Neuronal stem cell (in vitro differentiated cells): ENCODE measurements around the gene SEC31A.

Source experiments
- DNase-seq: peaks from one replicate; pipeline ENCODE4 v3.0.0-alpha.2; 2013; ENCODE audit warnings: low spot score
- H2AFZ ChIP-seq: one replicate; pipeline ENCODE4 v1.6.1; 2013; ENCODE audit warnings: mild to moderate bottlenecking, low read length, inconsistent platforms
- H2AK5ac ChIP-seq: 2 replicates; pipeline ENCODE4 v1.6.1; 2013; ENCODE audit warnings: low read depth, mild to moderate bottlenecking, inconsistent platforms, low read length, moderate library complexity, mixed read lengths
- H2BK120ac ChIP-seq: 2 replicates; pipeline ENCODE4 v1.6.1; 2013; ENCODE audit warnings: low read depth, mild to moderate bottlenecking, inconsistent platforms, low read length, moderate library complexity, mixed read lengths
- H2BK12ac ChIP-seq: one replicate; pipeline ENCODE4 v1.6.1; 2013; ENCODE audit warnings: low read length, inconsistent platforms
- H2BK15ac ChIP-seq: 2 replicates; pipeline ENCODE4 v1.6.1; 2013; ENCODE audit warnings: mild to moderate bottlenecking, low read length, inconsistent platforms, mixed read lengths
- H2BK5ac ChIP-seq: one replicate; pipeline ENCODE4 v1.6.1; 2013; ENCODE audit warnings: inconsistent platforms, mild to moderate bottlenecking, low read length, moderate library complexity
- H3K14ac ChIP-seq: one replicate; pipeline ENCODE4 v1.6.1; 2013; ENCODE audit warnings: low read length, inconsistent platforms
- H3K18ac ChIP-seq: 2 replicates; pipeline ENCODE4 v1.6.1; 2013; ENCODE audit warnings: low read length, inconsistent platforms
- H3K23ac ChIP-seq: 2 replicates; pipeline ENCODE4 v1.6.1; 2013; ENCODE audit warnings: low read depth, mild to moderate bottlenecking, mixed read lengths, low read length, inconsistent platforms; ENCODE audit not compliant: poor library complexity
- H3K27ac ChIP-seq: replicated peaks from 3 replicates; pipeline ENCODE4 v1.5.1; 2013; ENCODE audit warnings: low read length, inconsistent platforms
- H3K27me3 ChIP-seq, 3 experiments: 2 replicates each; pipeline ENCODE4 v1.6.1; 2013; ENCODE audit warnings: low read length in 3 of 3, mild to moderate bottlenecking in 2 of 3, inconsistent platforms in 1 of 3, low read depth in 1 of 3, mixed read lengths in 1 of 3, moderate library complexity in 1 of 3; ENCODE audit not compliant: control insufficient read depth in 3 of 3, insufficient read depth in 3 of 3
- H3K36me3 ChIP-seq, 2 donors: replicated peaks in 1 of 2; 2 replicates each; pipeline ENCODE4 v1.6.1; 2013; ENCODE audit warnings: low read length in 2 of 2; ENCODE audit not compliant: control insufficient read depth in 2 of 2, insufficient read depth in 2 of 2
- H3K4ac ChIP-seq: 2 replicates; pipeline ENCODE4 v1.6.1; 2013; ENCODE audit warnings: inconsistent platforms, mild to moderate bottlenecking, low read length, moderate library complexity
- H3K4me1 ChIP-seq, 2 donors: 1 replicate in 1 of 2; 2 replicates in 1 of 2; pipeline ENCODE4 v1.6.1; 2013; ENCODE audit warnings: low read length in 2 of 2, low read depth in 1 of 2; ENCODE audit not compliant: control insufficient read depth in 2 of 2, insufficient read depth in 1 of 2
- H3K4me2 ChIP-seq: one replicate; pipeline ENCODE4 v1.6.1; 2013; ENCODE audit warnings: mild to moderate bottlenecking, low read length, inconsistent platforms; ENCODE audit not compliant: insufficient read depth, poor library complexity, severe bottlenecking
- H3K4me3 ChIP-seq, 2 donors: 2 replicates each; pipeline ENCODE4 v1.5.1; 2013; ENCODE audit warnings: low read length in 2 of 2, mild to moderate bottlenecking in 2 of 2, inconsistent platforms in 1 of 2, moderate library complexity in 1 of 2
- H3K79me1 ChIP-seq: one replicate; pipeline ENCODE4 v1.6.1; 2013; ENCODE audit warnings: low read depth, mild to moderate bottlenecking, inconsistent platforms, low read length, moderate library complexity
- H3K9ac ChIP-seq: one replicate; pipeline ENCODE4 v1.6.1; 2013; ENCODE audit warnings: mild to moderate bottlenecking, low read depth, low read length, inconsistent platforms; ENCODE audit not compliant: poor library complexity
- H3K9me3 ChIP-seq, 2 donors: replicated peaks in 1 of 2; 2 replicates each; pipeline versions ENCODE3 to v1.6.1; 2013; ENCODE audit warnings: low read length in 2 of 2, mild to moderate bottlenecking in 2 of 2, inconsistent platforms in 1 of 2, low read depth in 1 of 2, mixed read lengths in 1 of 2, moderate library complexity in 1 of 2; ENCODE audit not compliant: control insufficient read depth in 2 of 2, insufficient read depth in 1 of 2
- H4K8ac ChIP-seq: one replicate; pipeline ENCODE4 v1.6.1; 2013; ENCODE audit warnings: low read depth, mild to moderate bottlenecking, inconsistent platforms, low read length, moderate library complexity
- H4K91ac ChIP-seq: one replicate; pipeline ENCODE4 v1.6.1; 2013; ENCODE audit warnings: low read length, low read depth, mild to moderate bottlenecking, inconsistent platforms; ENCODE audit not compliant: poor library complexity
- WGBS, 2 donors: extraction: QIAGEN DNeasy Blood & Tissue Kit; methylation state at CpG; one replicate each; pipeline ENCODE4 v1.1.7; 2013; ENCODE audit warnings: missing lambda C conversion rate in 2 of 2, mixed read lengths in 1 of 2; ENCODE audit not compliant: insufficient read length in 2 of 2, insufficient replicate concordance in 1 of 2; ENCODE audit errors: extremely low coverage in 2 of 2; 5-methylcytosine and 5-hydroxymethylcytosine counted together

Gene SEC31A

GRCh38 chr4:82930848-82931755, 40.1 kb upstream of the SEC31A start:
- no peak overlapping the region for H3K18ac ChIP-seq
- WGBS, 2 donors, result no CpG with 5 or more reads among the region's 5 CpGs
- H3K9ac ChIP-seq, result no peak overlapping the region
- peaks cover 0 to 1% of the 10 kb centered on the region in 2 donors for H3K9me3 ChIP-seq
- H3K4me3 ChIP-seq, result no peak overlapping the region
- no peak overlapping the region for H3K4ac ChIP-seq
- no peaks in the 10 kb centered on the region for H3K4me1 ChIP-seq
- H4K91ac ChIP-seq, result no peak overlapping the region
- no peak overlapping the region for H2BK5ac ChIP-seq
- H3K27ac ChIP-seq, result no peak overlapping the region
- H3K4me2 ChIP-seq, result no peak overlapping the region
- no peak overlapping the region for H3K14ac ChIP-seq
- no peak overlapping the region for H2BK15ac ChIP-seq
- no peak overlapping the region for H2AK5ac ChIP-seq
- no peak overlapping the region for H2BK12ac ChIP-seq
- H4K8ac ChIP-seq, result no peak overlapping the region
- H2BK120ac ChIP-seq, result no peak overlapping the region
- H3K27me3 ChIP-seq, result no peaks in the 10 kb centered on the region
- H3K79me1 ChIP-seq, result no peaks in the 10 kb centered on the region
- no peak for DNase-seq
- no peak overlapping the region for H2AFZ ChIP-seq
- peaks cover 4 to 66% of the 10 kb centered on the region in 2 donors for H3K36me3 ChIP-seq
- no peak overlapping the region for H3K23ac ChIP-seq

- Histone ChIP-seq H4K8ac (no peak overlapping the region), H3K4me2 (no peak overlapping the region), H2AFZ (no peak overlapping the region), H3K27ac (no peak overlapping the region), H2BK15ac (no peak overlapping the region), H2BK5ac (no peak overlapping the region), H3K4ac (no peak overlapping the region), H2BK120ac (no peak overlapping the region), H3K9ac (no peak overlapping the region), H3K4me1 (no peaks in the 10 kb centered on the region), H3K18ac (no peak overlapping the region), H3K27me3 (no peaks in the 10 kb centered on the region), H2AK5ac (no peak overlapping the region), H3K9me3 (no peaks in the 10 kb centered on the region), H3K36me3 (peaks cover 4 to 48% of the 10 kb centered on the region in 2 donors), H4K91ac (no peak overlapping the region), H3K14ac (no peak overlapping the region), H3K23ac (no peak overlapping the region), H3K4me3 (no peak overlapping the region), H3K79me1 (no peaks in the 10 kb centered on the region), H2BK12ac (no peak overlapping the region)
- no peak for DNase-seq
Observed at GRCh38 chr4:82921795-82922194, 30.8 kb upstream of the SEC31A start.

- WGBS, 2 donors, result no CpG with 5 or more reads among the region's 2 CpGs
- peaks cover 4 to 50% of the 10 kb centered on the region in 2 donors for H3K36me3 ChIP-seq
- no peak overlapping the region for H3K23ac ChIP-seq
- no peak overlapping the region for H3K27ac ChIP-seq
- H3K79me1 ChIP-seq, result no peaks in the 10 kb centered on the region
- DNase-seq, result no peak
- H3K18ac ChIP-seq, result no peak overlapping the region
- H3K9me3 ChIP-seq, result no peaks in the 10 kb centered on the region
- no peak overlapping the region for H3K9ac ChIP-seq
- H2BK120ac ChIP-seq, result no peak overlapping the region
- H3K27me3 ChIP-seq, result no peaks in the 10 kb centered on the region
- H3K4me3 ChIP-seq, result no peak overlapping the region
- H2AK5ac ChIP-seq, result no peak overlapping the region
- no peak overlapping the region for H4K91ac ChIP-seq
- H2BK5ac ChIP-seq, result no peak overlapping the region
- H2AFZ ChIP-seq, result no peak overlapping the region
- no peak overlapping the region for H3K4ac ChIP-seq
- no peak overlapping the region for H3K4me2 ChIP-seq
- no peak overlapping the region for H2BK12ac ChIP-seq
- H3K14ac ChIP-seq, result no peak overlapping the region
- no peaks in the 10 kb centered on the region for H3K4me1 ChIP-seq
- H2BK15ac ChIP-seq, result no peak overlapping the region
- H4K8ac ChIP-seq, result no peak overlapping the region
Observed at GRCh38 chr4:82919386-82919785, 28.4 kb upstream of the SEC31A start.

- H3K18ac ChIP-seq, result no peak overlapping the region
- no peak overlapping the region for H4K91ac ChIP-seq
- no peaks in the 10 kb centered on the region for H3K27me3 ChIP-seq
- H3K4me3 ChIP-seq, result no peak overlapping the region
- H3K14ac ChIP-seq, result no peak overlapping the region
- H3K9ac ChIP-seq, result no peak overlapping the region
- H3K79me1 ChIP-seq, result no peaks in the 10 kb centered on the region
- no peak overlapping the region for H3K23ac ChIP-seq
- no peak overlapping the region for H4K8ac ChIP-seq
- no peak overlapping the region for H2AFZ ChIP-seq
- no peak overlapping the region for H2BK5ac ChIP-seq
- DNase-seq, result no peak
- peaks cover 4 to 55% of the 10 kb centered on the region in 2 donors for H3K36me3 ChIP-seq
- no peak overlapping the region for H3K27ac ChIP-seq
- H3K4ac ChIP-seq, result no peak overlapping the region
- no peak overlapping the region for H2BK12ac ChIP-seq
- no peaks in the 10 kb centered on the region for H3K4me1 ChIP-seq
- no peak overlapping the region for H2BK120ac ChIP-seq
- no peak overlapping the region for H3K4me2 ChIP-seq
- no peaks in the 10 kb centered on the region for H3K9me3 ChIP-seq
- no peak overlapping the region for H2AK5ac ChIP-seq
- WGBS, 2 donors, result no CpG with 5 or more reads among the region's 7 CpGs
- H2BK15ac ChIP-seq, result no peak overlapping the region
Observed at GRCh38 chr4:82918091-82918490, 27.1 kb upstream of the SEC31A start.
